HepG2 (cell line): Measurements from ENCODE around the gene PDE4D. TPM values are rescaled to one million over a fixed set of nuclear protein-coding genes. Genes with fewer than 3 reads are reported as not detected.

Experiments
- ATAC-seq: fragments of 200-7000 bp; cut with Tn5 transposase; 3 replicates; pipeline ENCODE4 v1.9.1; 2020; ENCODE audit warnings: mild to moderate bottlenecking, moderate library complexity
- BruUV-seq: library from RNA; stranded (reverse); fragments of 400-500 nt; replicated peaks from 2 replicates; lab custom pipeline; 2021; lab: Mats Ljungman, UMichigan
- CTCF ChIA-PET: fragments of 300-600 bp; formaldehyde crosslinking; extraction: SDS; loops from one replicate; lab custom pipeline; 2021; ENCODE audit warnings: low total read pairs, inconsistent platforms, low intra/inter-chr PET ratio; lab: Yijun Ruan, JAX
- POLR2A ChIA-PET: fragments of 350-600 bp; sonication (Branson Sonifier 250); formaldehyde crosslinking; loops from one replicate; lab custom pipeline; 2020; ENCODE audit warnings: antibody characterized with exemption, inconsistent platforms; lab: Yijun Ruan, JAX
- DNase-seq: peaks from one replicate; pipeline ENCODE4 v3.0.0-alpha.2; 2015; ENCODE audit warnings: low spot score
- FAIRE-seq: peaks from 3 replicates; lab custom pipeline; 2011; peaks lifted over from hg19 to GRCh38; lab: Jason Lieb, UNC
- H2AFZ ChIP-seq: one replicate; pipeline ENCODE4 v1.6.1; 2011; ENCODE audit warnings: low read length, inconsistent platforms
- H3K27ac ChIP-seq: fragments of 300-600 bp; 3 replicates; pipeline ENCODE4 v1.8.0; 2011; ENCODE audit warnings: mixed run types, mild to moderate bottlenecking, mixed read lengths, low read length, inconsistent platforms; ENCODE audit not compliant: insufficient read depth; ENCODE audit errors: extremely low read length
- H3K27me3 ChIP-seq, 2 experiments: fragments of 200-600 bp in 1 of 2; 2 replicates in 1 of 2; 3 replicates in 1 of 2; pipeline versions ENCODE4 v1.6.0 to v1.8.0; 2011; ENCODE audit warnings: low read length in 2 of 2, mild to moderate bottlenecking in 2 of 2, moderate library complexity in 2 of 2, inconsistent platforms in 1 of 2; ENCODE audit not compliant: insufficient read depth in 2 of 2, control insufficient read depth in 1 of 2
- H3K36me3 ChIP-seq, 2 experiments: fragments of 200-600 bp in 1 of 2; replicated peaks in 1 of 2; 2 replicates in 1 of 2; 3 replicates in 1 of 2; pipeline versions ENCODE4 v1.5.1 to v1.8.0; 2011; ENCODE audit warnings: low read length in 2 of 2, inconsistent platforms in 1 of 2; ENCODE audit not compliant: insufficient read depth in 2 of 2, control insufficient read depth in 1 of 2
- H3K4me1 ChIP-seq: 2 replicates; pipeline ENCODE4 v1.5.1; 2012; ENCODE audit warnings: low read length, inconsistent platforms; ENCODE audit not compliant: insufficient read depth
- H3K4me2 ChIP-seq: 2 replicates; pipeline ENCODE4 v1.6.0; 2011; ENCODE audit warnings: low read depth, low read length, inconsistent platforms
- H3K4me3 ChIP-seq, 3 experiments: fragments of 200-600 bp in 1 of 3; sonication (generic), shearing (Covaris generic) in 1 of 3; replicated peaks in 1 of 3; 2 replicates each; pipeline ENCODE4 v1.5.1; 2011 to 2016; ENCODE audit warnings: low read length in 3 of 3, inconsistent platforms in 2 of 3, low read depth in 2 of 3, mild to moderate bottlenecking in 2 of 3, control low read depth in 1 of 3, mixed read lengths in 1 of 3; ENCODE audit not compliant: insufficient read depth in 1 of 3
- H3K79me2 ChIP-seq: one replicate; pipeline ENCODE4 v1.6.1; 2011; ENCODE audit warnings: low read length, inconsistent platforms; ENCODE audit not compliant: insufficient read depth
- H3K9ac ChIP-seq: 2 replicates; pipeline ENCODE4 v1.6.0; 2011; ENCODE audit warnings: mild to moderate bottlenecking, low read depth, low read length, inconsistent platforms; ENCODE audit not compliant: insufficient read depth
- H3K9me3 ChIP-seq: 2 replicates; pipeline ENCODE4 v1.5.1; 2012; ENCODE audit warnings: mild to moderate bottlenecking, low read length
- H4K20me1 ChIP-seq: 2 replicates; pipeline ENCODE4 v1.6.0; 2011; ENCODE audit warnings: inconsistent platforms, mild to moderate bottlenecking, low read length, moderate library complexity; ENCODE audit not compliant: insufficient read depth
- EHMT2 ChIP-seq: fragments of 200-600 bp; sonication (generic); IDR thresholded peaks from 2 replicates; pipeline ENCODE4 v1.7.0; 2017; ENCODE audit warnings: antibody characterized with exemption, low read depth, low read length, borderline replicate concordance
- ZNF292 ChIP-seq: sonication (generic); formaldehyde crosslinking; IDR thresholded peaks from 2 replicates; pipeline ENCODE4 v1.8.1; 2022; ENCODE audit warnings: mild to moderate bottlenecking, low read depth, missing genetic modification reagents, borderline replicate concordance
- WGBS: methylation state at CpG from one replicate; pipeline ENCODE4 v1.1.6; 2017; ENCODE audit warnings: low lambda C conversion rate; 5-methylcytosine and 5-hydroxymethylcytosine counted together
- in situ Hi-C: cut with HindIII; loops from 2 replicates; pipeline ENCODE4 v1.10.0; 2017; ENCODE audit warnings: low pct_unique_long_range_greater_than_20kb; ENCODE audit not compliant: extremely low pct_ligation_motif_present
- intact Hi-C: fragments of 100-400 bp; cut with micrococcal nuclease; formaldehyde crosslinking; loops from one replicate; pipeline ENCODE4 v1.10.0; 2022; ENCODE audit not compliant: unreplicated experiment
- microRNA counts: library from miRNA; unstranded; fragments of <30 nt; microRNA quantifications from one replicate; lab custom pipeline; 2015
- microRNA-seq: library from miRNA; unstranded; fragments of <30 nt; microRNA quantifications from one replicate; pipeline ENCODE4, GENCODE V29; 2020
- polyA plus RNA-seq, 8 experiments: library from polyadenylated mRNA; depleted of rRNA in 3 of 8; stranded (reverse) in 7 of 8; unstranded in 1 of 8; fragments of >200 nt; fragmentation: Illumina TruSeq in 4 of 8; extraction: Trizol in 4 of 8; gene quantifications; 2 replicates each; pipeline versions ENCODE4 v1.2.1 to v1.2.3, GENCODE V29; 2011 to 2016; ENCODE audit warnings: low read depth in 4 of 8, missing spikeins in 1 of 8, mixed read lengths in 1 of 8; ENCODE audit not compliant: insufficient read depth in 1 of 8
- small RNA-seq, 3 experiments: library from RNA; depleted of rRNA; stranded (forward); fragments of <200 nt; gene quantifications; one replicate each; pipeline ENCODE3, GENCODE V24; 2012; ENCODE audit warnings: low read depth in 2 of 3, low replicate concordance in 1 of 3; ENCODE audit not compliant: insufficient read length in 3 of 3, insufficient read depth in 2 of 3
- total RNA-seq, 5 experiments: library from RNA; depleted of rRNA; stranded (reverse); fragments of >200 nt; fragmentation: Illumina TruSeq; extraction: Trizol; gene quantifications; 2 replicates each; pipeline ENCODE4 v1.2.3, GENCODE V29; 2016; ENCODE audit warnings: low read depth in 1 of 5
- TF ChIP-seq, protein P1 (sequence below), 2 experiments: sonication (generic) in 1 of 2; formaldehyde crosslinking in 1 of 2; IDR thresholded peaks; 2 replicates each; pipeline versions ENCODE4 v1.6.1 to v1.9.0; 2014 to 2022; ENCODE audit warnings: antibody characterized with exemption in 1 of 2, borderline replicate concordance in 1 of 2, inconsistent platforms in 1 of 2, low read depth in 1 of 2, missing genetic modification reagents in 1 of 2

Gene PDE4D
- total and polyA plus RNA-seq, 2 of the 13 experiments (the other 11 are each of a cell fraction or from before 2014, with no cell fraction given): 7.0 to 12.2 TPM

DNA sequence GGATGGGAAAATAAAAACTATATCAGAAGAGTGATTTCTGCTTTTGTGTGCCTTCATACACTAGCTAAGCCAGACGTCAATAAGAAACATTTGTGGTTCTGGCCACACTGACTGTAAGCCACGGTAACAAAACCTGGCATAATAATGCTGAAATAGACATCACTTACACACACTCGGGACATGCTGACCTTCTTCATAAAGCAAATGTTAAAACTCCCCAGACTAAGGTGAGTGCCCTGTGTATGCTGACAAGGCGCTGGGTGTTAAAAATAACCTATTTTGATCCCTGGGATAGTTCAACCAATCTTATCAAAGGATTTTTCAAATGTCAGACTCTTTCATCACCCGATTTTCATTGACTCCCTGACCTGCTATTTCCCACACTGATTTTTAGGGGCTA lies 973.7 kb downstream of the PDE4D start:
- DNase-seq (no peak), ATAC-seq (no peak), FAIRE-seq (no peak)
- Histone ChIP-seq H3K36me3 (no peaks in the 10 kb centered on the region), H3K9ac (no peak overlapping the region), H3K4me3 (no peak overlapping the region), H4K20me1 (no peaks in the 10 kb centered on the region), H2AFZ (no peak overlapping the region), H3K9me3 (no peaks in the 10 kb centered on the region), H3K4me1 (no peaks in the 10 kb centered on the region), H3K4me2 (no peak overlapping the region)
- 4% methylated on average over 5 of the region's 5 CpGs for WGBS
- no TSS peak for BruUV-seq
- intact Hi-C loops: no loop called here
- CTCF ChIA-PET: no interaction called here
- no peak for TF ChIP-seq ZNF292 (CRISPR knock-in tag)
- TF ChIP-seq EHMT2: no peak
- TF ChIP-seq, protein P1, sequence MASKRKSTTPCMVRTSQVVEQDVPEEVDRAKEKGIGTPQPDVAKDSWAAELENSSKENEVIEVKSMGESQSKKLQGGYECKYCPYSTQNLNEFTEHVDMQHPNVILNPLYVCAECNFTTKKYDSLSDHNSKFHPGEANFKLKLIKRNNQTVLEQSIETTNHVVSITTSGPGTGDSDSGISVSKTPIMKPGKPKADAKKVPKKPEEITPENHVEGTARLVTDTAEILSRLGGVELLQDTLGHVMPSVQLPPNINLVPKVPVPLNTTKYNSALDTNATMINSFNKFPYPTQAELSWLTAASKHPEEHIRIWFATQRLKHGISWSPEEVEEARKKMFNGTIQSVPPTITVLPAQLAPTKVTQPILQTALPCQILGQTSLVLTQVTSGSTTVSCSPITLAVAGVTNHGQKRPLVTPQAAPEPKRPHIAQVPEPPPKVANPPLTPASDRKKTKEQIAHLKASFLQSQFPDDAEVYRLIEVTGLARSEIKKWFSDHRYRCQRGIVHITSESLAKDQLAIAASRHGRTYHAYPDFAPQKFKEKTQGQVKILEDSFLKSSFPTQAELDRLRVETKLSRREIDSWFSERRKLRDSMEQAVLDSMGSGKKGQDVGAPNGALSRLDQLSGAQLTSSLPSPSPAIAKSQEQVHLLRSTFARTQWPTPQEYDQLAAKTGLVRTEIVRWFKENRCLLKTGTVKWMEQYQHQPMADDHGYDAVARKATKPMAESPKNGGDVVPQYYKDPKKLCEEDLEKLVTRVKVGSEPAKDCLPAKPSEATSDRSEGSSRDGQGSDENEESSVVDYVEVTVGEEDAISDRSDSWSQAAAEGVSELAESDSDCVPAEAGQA (IDR thresholded peaks at IDR 0.05; ENCODE audit: low read depth): no peak
- TF ChIP-seq, protein P1 (CRISPR knock-in tag; IDR thresholded peaks at IDR 0.05; ENCODE audit: borderline replicate concordance): no peak
- TF ChIP-seq, all 625 proteins: peak for 0
- POLR2A ChIA-PET: no interaction called here
- in situ Hi-C loops: no loop called here
- Histone ChIP-seq H3K27ac (no peak overlapping the region), H3K27me3 (no peaks in the 10 kb centered on the region), H3K79me2 (no peaks in the 10 kb centered on the region)

MicroRNAs encoded within 50 kb of the gene (microRNA counts, 767-probe panel; counts per million panel counts)
- not detected for microRNA hsa-miR-582-3p (lab: Ali Mortazavi, UCI)
- not detected for microRNA hsa-miR-582-5p (lab: Ali Mortazavi, UCI)

Small RNA genes lying within 50 kb of the gene (microRNA-seq; reads per million reads assigned to microRNA genes)
- gene MIR582: 34.4 reads per million, percentile 64 among the genes with 10 or more reads in this experiment

Small RNA genes lying within 50 kb of the gene (small RNA-seq; reads per million reads assigned to genes)
- gene MIR582: 0.81 to 221 (median 66.4) reads per million in 3 experiments
